Right lobe of liver (tissue), 6 donors: ENCODE measurements around the gene TMC8. TPM values are rescaled to one million over a fixed set of nuclear protein-coding genes. Genes with fewer than 3 reads are reported as not detected.

Experiments used
- ATAC-seq, 4 donors: fragments of 200-7000 bp; cut with Tn5 transposase; one replicate each; pipeline ENCODE4 v1.9.1; 2020; ENCODE audit warnings: mild to moderate bottlenecking in 4 of 4, moderate library complexity in 4 of 4
- DNase-seq, 3 donors: peaks; one replicate each; pipeline ENCODE4 v3.0.0-alpha.2; 2020
- H3K27ac ChIP-seq, 3 donors: fragments of 200-600 bp; one replicate each; pipeline ENCODE4 v1.8.0; 2022
- H3K27me3 ChIP-seq, 2 donors: fragments of 200-600 bp; one replicate each; pipeline ENCODE4 v1.8.0; 2022
- H3K36me3 ChIP-seq, 4 donors: fragments of 200-600 bp; sonication (generic) in 1 of 4; one replicate each; pipeline versions ENCODE4 v1.5.1 to v1.8.0; 2017 to 2022; ENCODE audit warnings: control low read depth in 1 of 4
- H3K4me1 ChIP-seq, 4 donors: fragments of 200-600 bp; sonication (generic) in 1 of 4; one replicate each; pipeline versions ENCODE4 v1.5.1 to v1.8.0; 2017 to 2022; ENCODE audit warnings: control low read depth in 1 of 4
- H3K4me3 ChIP-seq, 3 donors: fragments of 200-600 bp; one replicate each; pipeline ENCODE4 v1.8.0; 2022
- H3K9me3 ChIP-seq, 4 donors: fragments of 200-600 bp; sonication (generic) in 1 of 4; one replicate each; pipeline versions ENCODE4 v1.5.1 to v1.8.0; 2017 to 2022; ENCODE audit warnings: control low read depth in 1 of 4
- POLR2A ChIP-seq: fragments of 450-650 bp; IDR thresholded peaks from one replicate; pipeline ENCODE4 v1.6.1; 2017; ENCODE audit warnings: antibody characterized with exemption, mild to moderate bottlenecking
- WGBS: methylation state at CpG from one replicate; pipeline ENCODE4 v1.1.6; 2018; ENCODE audit warnings: low coverage, low lambda C conversion rate; ENCODE audit not compliant: insufficient coverage; ENCODE audit errors: missing lambda C conversion rate; 5-methylcytosine and 5-hydroxymethylcytosine counted together
- intact Hi-C, 2 donors: fragments of 100-400 bp; cut with DNase I; formaldehyde crosslinking; loops; one replicate each; pipeline versions ENCODE4 v1.11.2 to v1.14.1; 2022
- total RNA-seq, 6 experiments: library from RNA; depleted of rRNA in 2 of 6; stranded (reverse); fragments of >200 nt in 2 of 6; fragmentation: NEBNext Ultra II Directional in 3 of 6; extraction: Animal tissue kit (Norgen Biotek cat#: 25700) in 3 of 6; gene quantifications; one replicate each; pipeline versions ENCODE4 v1.1.0 to v1.2.4, GENCODE V29; 2016 to 2023
- TF ChIP-seq, protein P1 (sequence below), 4 donors: fragments of 200-600 bp in 3 of 4; fragments of 450-650 bp in 1 of 4; IDR thresholded peaks; one replicate each; pipeline versions ENCODE4 v1.5.1 to v1.8.0; 2016 to 2022; ENCODE audit warnings: antibody characterized with exemption in 4 of 4, mild to moderate bottlenecking in 2 of 4
- donor health status: DM: no; HTN: yes; CAD: no.
- donor health status: DM: no; HTN: no; CAD: no.
- donor health status: DM: no; HTN: no; CAD: no.
- donor health status: DM: no; HTN: yes; CAD: no.
- donor health status: DM: no; HTN: yes; CAD: no.

TMC8 gene
- total RNA-seq, 6 experiments from 2014 or later: 2.4 to 7.2 (median 4.8) TPM

GRCh38 chr17:78140169-78141051, 9.8 kb downstream of the TMC8 start:
- peak overlapping the region in 2 of 3 donors; percentile 33 to 64 for H3K27ac ChIP-seq
- no peak overlapping the region for H3K4me3 ChIP-seq
- intact Hi-C loops: no loop called here
- peak; percentile 83 to 88 (median 85) for ATAC-seq
- peaks cover 0 to 31% (median 6%) of the 10 kb centered on the region in 4 donors for H3K4me1 ChIP-seq
- peak; percentile 87 to 95 (median 93) for DNase-seq
- 32% methylated on average over 17 of the region's 58 CpGs for WGBS
- peak; percentile 48 for TF ChIP-seq POLR2A
- TF ChIP-seq, protein P1, sequence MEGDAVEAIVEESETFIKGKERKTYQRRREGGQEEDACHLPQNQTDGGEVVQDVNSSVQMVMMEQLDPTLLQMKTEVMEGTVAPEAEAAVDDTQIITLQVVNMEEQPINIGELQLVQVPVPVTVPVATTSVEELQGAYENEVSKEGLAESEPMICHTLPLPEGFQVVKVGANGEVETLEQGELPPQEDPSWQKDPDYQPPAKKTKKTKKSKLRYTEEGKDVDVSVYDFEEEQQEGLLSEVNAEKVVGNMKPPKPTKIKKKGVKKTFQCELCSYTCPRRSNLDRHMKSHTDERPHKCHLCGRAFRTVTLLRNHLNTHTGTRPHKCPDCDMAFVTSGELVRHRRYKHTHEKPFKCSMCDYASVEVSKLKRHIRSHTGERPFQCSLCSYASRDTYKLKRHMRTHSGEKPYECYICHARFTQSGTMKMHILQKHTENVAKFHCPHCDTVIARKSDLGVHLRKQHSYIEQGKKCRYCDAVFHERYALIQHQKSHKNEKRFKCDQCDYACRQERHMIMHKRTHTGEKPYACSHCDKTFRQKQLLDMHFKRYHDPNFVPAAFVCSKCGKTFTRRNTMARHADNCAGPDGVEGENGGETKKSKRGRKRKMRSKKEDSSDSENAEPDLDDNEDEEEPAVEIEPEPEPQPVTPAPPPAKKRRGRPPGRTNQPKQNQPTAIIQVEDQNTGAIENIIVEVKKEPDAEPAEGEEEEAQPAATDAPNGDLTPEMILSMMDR (IDR thresholded peaks at IDR 0.05): no peak
- H3K27me3 ChIP-seq: no peaks in the 10 kb centered on the region
- no peaks in the 10 kb centered on the region for H3K36me3 ChIP-seq
- no peaks in the 10 kb centered on the region for H3K9me3 ChIP-seq

GRCh38 chr17:78141437-78142118, 11.0 kb downstream of the TMC8 start:
- Histone ChIP-seq H3K27ac (peak overlapping the region; percentile 21 to 64 (median 33)), H3K9me3 (no peaks in the 10 kb centered on the region), H3K27me3 (no peaks in the 10 kb centered on the region), H3K4me3 (no peak overlapping the region), H3K4me1 (peaks cover 0 to 33% (median 6%) of the 10 kb centered on the region in 4 donors), H3K36me3 (no peaks in the 10 kb centered on the region)
- WGBS: 63% methylated on average over 3 of the region's 20 CpGs
- ATAC-seq: no peak
- intact Hi-C loops: no loop called here
- no peak for TF ChIP-seq POLR2A
- TF ChIP-seq, protein P1 (IDR thresholded peaks at IDR 0.05): no peak
- DNase-seq: peak in 1 of 3 donors; percentile 44

- H3K27me3 ChIP-seq: no peaks in the 10 kb centered on the region
- no peaks in the 10 kb centered on the region for H3K9me3 ChIP-seq
- H3K4me1 ChIP-seq: peaks cover 0 to 29% (median 5%) of the 10 kb centered on the region in 4 donors
- ATAC-seq: no peak
- no peaks in the 10 kb centered on the region for H3K36me3 ChIP-seq
- H3K27ac ChIP-seq: peak overlapping the region in 1 of 3 donors; percentile 64
- 56% methylated on average over 6 of the region's 16 CpGs for WGBS
- TF ChIP-seq POLR2A: no peak
- TF ChIP-seq, protein P1 (IDR thresholded peaks at IDR 0.05): no peak
- intact Hi-C loops: no loop called here
- peak in 2 of 3 donors; percentile 43 to 48 for DNase-seq
- H3K4me3 ChIP-seq: no peak overlapping the region
These were observed 11.7 kb downstream of the TMC8 start for GRCh38 chr17:78142119-78142861.
